ENCODE measurements around the gene TPD52L2.

The TPD52L2 gene

DNA sequence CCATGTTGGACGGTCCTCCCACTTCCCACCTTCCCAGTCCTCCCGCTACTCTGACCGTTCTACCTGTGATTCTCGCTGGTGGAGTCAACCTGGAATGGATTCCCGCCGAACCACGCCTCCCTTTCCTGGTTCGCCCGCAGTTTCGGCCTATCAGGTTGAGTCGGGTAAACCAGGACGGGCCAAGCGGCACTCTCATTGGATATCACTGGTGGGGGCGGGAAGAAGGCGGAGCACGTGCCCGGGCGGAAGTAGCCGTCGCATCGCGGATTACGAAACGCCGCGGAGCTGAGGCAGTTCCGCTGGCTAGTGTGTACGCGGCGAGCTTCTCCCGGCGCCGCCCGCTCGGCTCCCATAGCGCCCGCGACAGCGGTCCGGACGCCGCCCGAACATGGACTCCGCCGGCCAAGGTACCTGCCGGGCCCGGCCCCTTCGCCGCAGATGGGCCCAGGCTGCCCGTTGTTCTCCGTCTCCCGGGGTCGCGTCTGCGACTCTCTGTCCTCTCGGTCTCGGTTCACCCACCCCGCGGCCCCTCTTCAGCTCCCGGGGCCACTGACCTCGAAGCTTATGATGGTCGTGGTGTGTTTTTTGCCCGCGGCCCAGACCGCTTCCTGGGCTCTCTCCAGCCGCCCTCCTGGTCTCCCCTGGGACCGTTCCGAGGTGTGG lies at the start of gene TPD52L2:
TPD52L2 (plus strand) TSS at position 293 of the 663 bp plus-strand sequence; CDS start at position 389, 96 bp downstream.
- in situ Hi-C loops (cut with MboI; ENCODE audit: low sequenced_read_pairs) = no loop called here

DNA sequence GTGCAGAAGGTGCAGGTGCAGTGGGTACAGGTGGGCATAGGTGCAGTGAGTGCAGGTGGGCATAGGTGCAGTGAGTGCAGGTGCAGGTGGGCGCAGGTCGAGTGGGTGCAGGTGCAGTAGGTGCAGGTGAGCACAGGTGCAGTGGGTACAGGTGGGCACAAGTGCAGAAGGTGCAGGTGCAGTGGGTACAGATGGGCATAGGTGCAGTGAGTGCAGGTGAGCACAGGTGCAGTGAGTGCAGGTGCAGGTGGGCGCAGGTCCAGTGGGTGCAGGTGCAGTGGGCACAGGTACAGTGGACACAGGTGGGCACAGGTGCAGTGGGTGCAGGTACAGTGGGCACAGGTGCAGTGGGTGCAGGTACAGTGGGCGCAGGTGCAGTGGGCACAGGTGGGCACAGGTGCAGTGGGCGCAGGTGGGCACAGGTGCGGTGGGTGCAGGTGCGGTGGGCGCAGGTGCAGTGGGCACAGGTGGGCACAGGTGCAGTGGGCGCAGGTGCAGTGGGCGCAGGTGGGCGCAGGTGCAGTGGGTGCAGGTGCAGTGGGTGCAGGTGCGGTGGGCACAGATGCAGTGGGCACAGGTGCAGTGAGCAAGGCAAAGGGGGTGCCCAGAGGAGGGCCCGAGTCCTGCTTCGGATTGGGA lies 49.3 kb upstream of the TPD52L2 start:
- in situ Hi-C loops (cut with MboI; ENCODE audit: low sequenced_read_pairs) = no loop called here

- in situ Hi-C loops (cut with MboI; ENCODE audit: low sequenced_read_pairs) = no loop called here
Observed at GRCh38 chr20:63819224-63819921, 45.7 kb upstream of the TPD52L2 start.

GRCh38 chr20:63821811-63822210 lies 43.3 kb upstream of the TPD52L2 start:
- in situ Hi-C loops (cut with MboI; ENCODE audit: low sequenced_read_pairs) = no loop called here

DNA sequence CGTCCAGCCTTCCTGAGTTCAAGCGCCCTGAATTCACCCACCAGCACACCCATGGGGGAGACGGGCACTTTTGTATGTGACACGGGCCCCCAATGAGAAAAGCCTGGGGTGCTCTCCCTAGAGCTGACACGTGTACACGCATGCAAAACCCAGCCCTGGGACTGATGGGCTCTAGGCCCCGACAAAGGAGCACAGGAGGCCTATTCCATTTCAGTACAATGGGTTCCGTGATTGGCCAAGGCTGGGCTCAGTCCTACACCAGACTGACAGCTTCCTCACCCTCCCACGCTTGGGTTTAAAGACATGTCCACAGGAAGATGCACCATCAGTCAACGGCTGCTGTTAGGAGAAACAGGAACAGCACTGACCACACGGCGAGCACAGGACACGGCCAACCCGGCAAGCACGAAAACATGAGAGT lies 42.8 kb upstream of the TPD52L2 start:
- in situ Hi-C loops (cut with MboI; ENCODE audit: low sequenced_read_pairs) = no loop called here

DNA sequence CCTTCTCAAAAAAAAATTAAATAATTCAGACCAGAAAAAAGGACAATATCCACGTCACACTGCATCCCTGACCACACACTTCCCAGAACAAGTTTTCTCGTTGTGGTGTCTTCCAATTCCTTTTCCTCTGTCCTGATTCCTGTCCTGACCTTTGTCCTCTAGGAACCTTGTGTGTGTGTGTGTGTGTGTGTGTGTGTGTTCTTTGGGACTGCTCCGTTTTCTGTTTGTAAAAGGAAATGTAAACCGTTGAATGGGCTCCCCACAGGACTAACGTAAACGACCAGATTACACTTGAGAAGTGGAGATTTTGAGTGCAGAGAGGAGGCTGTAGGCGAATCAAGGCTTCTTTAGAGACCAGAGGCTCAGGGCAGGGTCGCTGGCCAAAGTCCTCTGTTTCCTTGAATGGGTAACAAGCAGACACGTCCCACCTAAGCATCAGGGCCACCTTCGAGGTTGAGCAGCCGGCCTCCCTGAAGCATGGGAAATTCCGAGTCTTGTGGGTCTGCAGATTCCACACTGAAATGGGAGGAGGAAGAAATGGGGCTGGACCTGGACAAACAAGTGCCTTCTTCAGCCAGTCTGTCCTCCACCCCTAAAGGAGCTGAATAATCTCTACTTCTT lies 41.3 kb upstream of the TPD52L2 start:
- in situ Hi-C loops (cut with MboI; ENCODE audit: low sequenced_read_pairs) = no loop called here

DNA sequence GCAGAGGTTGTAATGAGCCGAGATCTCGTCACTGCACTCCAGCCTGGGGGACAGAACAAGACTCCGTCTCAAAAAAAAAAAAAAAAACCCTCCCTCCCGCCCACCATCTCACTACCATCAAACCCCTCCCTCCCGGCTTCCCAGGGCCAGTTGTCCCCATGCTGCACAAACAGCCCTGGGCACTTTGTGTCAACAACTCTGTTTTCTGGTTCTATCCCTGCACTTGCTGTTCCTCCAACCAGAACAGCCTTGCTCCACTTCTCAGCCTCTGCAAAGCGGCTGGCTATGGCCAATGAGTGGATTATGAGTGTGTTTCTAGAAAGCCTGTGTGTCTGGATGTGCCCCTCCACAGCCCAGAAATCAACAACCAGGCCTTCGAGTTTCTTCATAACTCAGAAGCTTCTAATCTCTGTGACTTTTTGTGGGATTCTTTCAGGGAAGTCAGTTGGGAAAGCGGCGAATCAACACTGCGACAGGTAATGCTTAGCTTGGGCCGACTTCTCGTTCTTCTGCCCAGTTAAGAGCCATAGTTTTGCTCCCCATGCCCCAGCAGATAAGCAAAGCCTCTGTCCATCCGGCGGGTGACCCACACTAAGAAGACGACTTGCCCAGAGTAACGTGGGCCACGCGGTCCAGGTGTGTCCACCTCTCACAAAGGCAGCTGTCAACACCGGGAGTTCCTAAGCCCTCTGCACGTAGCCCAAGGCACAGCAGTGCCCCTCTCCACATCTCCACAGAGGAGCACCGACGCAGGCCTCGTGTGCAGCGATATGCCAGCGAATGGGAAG lies 39.5 kb upstream of the TPD52L2 start:
- in situ Hi-C loops (cut with MboI; ENCODE audit: low sequenced_read_pairs) = no loop called here

GRCh38 chr20:63826753-63827152 lies 38.3 kb upstream of the TPD52L2 start:
- in situ Hi-C loops (cut with MboI; ENCODE audit: low sequenced_read_pairs) = no loop called here

- in situ Hi-C loops (cut with MboI; ENCODE audit: low sequenced_read_pairs) = no loop called here
Observed at GRCh38 chr20:63828124-63828523, 36.9 kb upstream of the TPD52L2 start.

GRCh38 chr20:63828545-63828944 lies 36.5 kb upstream of the TPD52L2 start:
- in situ Hi-C loops (cut with MboI; ENCODE audit: low sequenced_read_pairs) = no loop called here

DNA sequence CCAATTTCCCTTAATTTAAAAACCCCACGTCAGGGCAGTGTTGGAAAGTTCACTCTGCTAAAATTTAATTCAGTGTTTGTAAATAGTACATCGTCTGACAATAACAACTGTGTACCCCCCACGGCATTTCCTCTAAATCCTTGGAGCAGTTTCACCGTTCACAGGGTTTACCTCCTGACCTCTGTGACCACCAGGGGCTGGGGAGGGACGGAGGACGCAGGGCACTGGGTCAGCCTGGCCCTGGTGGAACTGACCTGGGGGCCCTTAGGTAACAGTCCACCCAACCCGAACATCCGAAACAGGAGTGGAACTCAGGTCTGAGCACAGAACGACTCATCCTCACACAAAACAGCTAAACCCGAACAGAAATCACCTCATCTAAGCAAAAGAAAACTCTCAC lies 36.1 kb upstream of the TPD52L2 start:
- in situ Hi-C loops (cut with MboI; ENCODE audit: low sequenced_read_pairs) = no loop called here

GRCh38 chr20:63829603-63829944 lies 35.5 kb upstream of the TPD52L2 start:
- in situ Hi-C loops (cut with MboI; ENCODE audit: low sequenced_read_pairs) = no loop called here

- in situ Hi-C loops (cut with MboI; ENCODE audit: low sequenced_read_pairs) = no loop called here
Observed at GRCh38 chr20:63829945-63830835, 34.9 kb upstream of the TPD52L2 start.

GRCh38 chr20:63830841-63831588 lies 34.1 kb upstream of the TPD52L2 start, which contains the start of gene ZBTB46:
ZBTB46 (minus strand) TSS chr20:63831264; CDS start chr20:63790757, 40,507 bp downstream.
- in situ Hi-C loops (cut with MboI; ENCODE audit: low sequenced_read_pairs) = no loop called here

- in situ Hi-C loops (cut with MboI; ENCODE audit: low sequenced_read_pairs) = no loop called here
Observed at GRCh38 chr20:63831646-63831992, 33.5 kb upstream of the TPD52L2 start.

GRCh38 chr20:63831993-63832686 lies 32.9 kb upstream of the TPD52L2 start:
- in situ Hi-C loops (cut with MboI; ENCODE audit: low sequenced_read_pairs) = no loop called here

DNA sequence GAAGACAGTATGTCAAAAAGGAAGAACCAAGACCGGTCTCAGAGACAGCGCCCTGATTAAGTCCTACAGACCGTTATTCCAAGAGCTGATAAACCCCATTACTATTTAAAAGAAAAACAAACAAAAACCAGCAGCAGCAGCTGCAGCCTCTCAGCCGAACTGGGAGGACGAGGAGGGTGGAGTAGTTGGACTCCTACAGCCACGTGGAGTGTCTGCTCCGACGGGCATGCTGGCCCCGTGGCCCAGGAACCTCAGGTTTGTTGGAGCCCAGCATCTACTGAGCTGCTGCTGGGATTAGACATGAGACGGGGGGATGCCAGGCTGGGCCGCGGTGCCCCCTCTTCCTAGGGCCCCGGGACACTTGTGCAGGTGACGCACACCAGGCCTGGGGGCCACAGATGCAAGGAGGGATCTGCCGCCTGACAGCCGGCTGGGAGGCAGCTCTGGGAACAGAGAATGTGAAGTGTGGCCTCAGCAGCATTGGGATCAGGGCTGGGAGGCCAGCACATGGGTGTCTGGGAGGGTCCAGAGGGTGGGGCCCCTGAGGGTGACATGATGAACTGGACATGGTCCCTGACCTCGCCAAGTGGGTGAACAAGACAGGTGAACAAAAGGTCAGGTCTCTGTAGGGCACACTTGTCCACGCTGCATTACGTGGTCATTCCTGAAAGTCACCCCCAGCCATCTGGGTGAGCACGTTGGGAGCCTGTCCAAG lies 31.1 kb upstream of the TPD52L2 start:
- in situ Hi-C loops (cut with MboI; ENCODE audit: low sequenced_read_pairs) = no loop called here

DNA sequence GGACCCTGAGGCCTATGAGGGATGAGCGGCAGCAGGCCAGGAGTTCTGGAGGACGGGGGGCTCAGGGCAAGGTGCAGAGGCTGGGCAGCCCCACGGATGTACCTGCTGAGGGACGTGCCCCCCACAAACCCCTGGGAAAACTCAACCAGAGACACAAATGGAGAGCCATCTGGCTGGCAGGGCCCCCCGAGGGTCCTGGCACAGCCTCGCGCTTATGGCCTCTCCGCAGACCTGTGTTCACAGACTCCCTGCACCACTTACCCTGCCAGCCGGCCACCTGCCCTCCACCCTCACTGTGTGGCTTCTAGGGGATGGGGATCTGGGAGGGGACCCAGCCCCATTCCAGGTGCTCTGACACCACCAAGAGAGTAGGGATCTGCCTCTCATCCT lies 30.6 kb upstream of the TPD52L2 start:
- in situ Hi-C loops (cut with MboI; ENCODE audit: low sequenced_read_pairs) = no loop called here
